Central memory CD4-positive, alpha-beta T cell (primary cell): ENCODE data around the gene CELF2.
A peak's percentile ranks its signal among the peaks of the same experiment; 100 is the strongest.

ENCODE experiments used
- DNase-seq: peaks from one replicate; pipeline ENCODE4 v3.0.0; 2022

The CELF2 gene

GRCh38 chr10:11138314-11139033 lies 120.8 kb downstream of the CELF2 start:
- no peak for DNase-seq

GRCh38 chr10:11140963-11141362 lies 123.3 kb downstream of the CELF2 start:
- no peak for DNase-seq

GRCh38 chr10:11141571-11142091 lies 124.0 kb downstream of the CELF2 start:
- DNase-seq = no peak

- no peak for DNase-seq
Measured at GRCh38 chr10:11142777-11143176, 125.1 kb downstream of the CELF2 start.

GRCh38 chr10:11143242-11143641 lies 125.6 kb downstream of the CELF2 start:
- no peak for DNase-seq

- no peak for DNase-seq
Measured at GRCh38 chr10:11144626-11145494, 127.2 kb downstream of the CELF2 start.

- peak; percentile 78 for DNase-seq
Measured at GRCh38 chr10:11145495-11145855, 127.8 kb downstream of the CELF2 start.

GRCh38 chr10:11146402-11147171 lies 128.9 kb downstream of the CELF2 start:
- no peak for DNase-seq

- no peak for DNase-seq
Measured at GRCh38 chr10:11147722-11148121, 130.1 kb downstream of the CELF2 start.

- no peak for DNase-seq
Measured at GRCh38 chr10:11148142-11149028, 130.7 kb downstream of the CELF2 start.

GRCh38 chr10:11149807-11150141 lies 132.1 kb downstream of the CELF2 start:
- no peak for DNase-seq

- DNase-seq = peak; percentile 83
Measured at GRCh38 chr10:11150231-11150731, 132.6 kb downstream of the CELF2 start.

GRCh38 chr10:11150879-11151415 lies 133.3 kb downstream of the CELF2 start:
- peak; percentile 68 for DNase-seq

- DNase-seq = no peak
Measured at GRCh38 chr10:11152801-11153200, 135.1 kb downstream of the CELF2 start.

- no peak for DNase-seq
Measured at GRCh38 chr10:11153245-11153644, 135.6 kb downstream of the CELF2 start.

- no peak for DNase-seq
Measured at GRCh38 chr10:11153766-11154165, 136.1 kb downstream of the CELF2 start.

- no peak for DNase-seq
Measured at GRCh38 chr10:11154333-11154732, 136.7 kb downstream of the CELF2 start.

GRCh38 chr10:11154849-11155498 lies 137.3 kb downstream of the CELF2 start:
- no peak for DNase-seq

- peak; percentile 28 for DNase-seq
Measured at GRCh38 chr10:11156480-11156879, 138.8 kb downstream of the CELF2 start.

GRCh38 chr10:11157292-11158076 lies 139.8 kb downstream of the CELF2 start:
- no peak for DNase-seq
